Activated CD8-positive, alpha-beta memory T cell treated with anti-CD3 and anti-CD28 coated beads, Interleukin-2, amount 50 U/mL, for 48 hours (primary cell): ENCODE measurements around the gene TOB1.

ENCODE experiments used
- DNase-seq: peaks from one replicate; pipeline ENCODE4 v3.0.0-alpha.2; 2020

The TOB1 gene, protein sequence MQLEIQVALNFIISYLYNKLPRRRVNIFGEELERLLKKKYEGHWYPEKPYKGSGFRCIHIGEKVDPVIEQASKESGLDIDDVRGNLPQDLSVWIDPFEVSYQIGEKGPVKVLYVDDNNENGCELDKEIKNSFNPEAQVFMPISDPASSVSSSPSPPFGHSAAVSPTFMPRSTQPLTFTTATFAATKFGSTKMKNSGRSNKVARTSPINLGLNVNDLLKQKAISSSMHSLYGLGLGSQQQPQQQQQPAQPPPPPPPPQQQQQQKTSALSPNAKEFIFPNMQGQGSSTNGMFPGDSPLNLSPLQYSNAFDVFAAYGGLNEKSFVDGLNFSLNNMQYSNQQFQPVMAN

DNA sequence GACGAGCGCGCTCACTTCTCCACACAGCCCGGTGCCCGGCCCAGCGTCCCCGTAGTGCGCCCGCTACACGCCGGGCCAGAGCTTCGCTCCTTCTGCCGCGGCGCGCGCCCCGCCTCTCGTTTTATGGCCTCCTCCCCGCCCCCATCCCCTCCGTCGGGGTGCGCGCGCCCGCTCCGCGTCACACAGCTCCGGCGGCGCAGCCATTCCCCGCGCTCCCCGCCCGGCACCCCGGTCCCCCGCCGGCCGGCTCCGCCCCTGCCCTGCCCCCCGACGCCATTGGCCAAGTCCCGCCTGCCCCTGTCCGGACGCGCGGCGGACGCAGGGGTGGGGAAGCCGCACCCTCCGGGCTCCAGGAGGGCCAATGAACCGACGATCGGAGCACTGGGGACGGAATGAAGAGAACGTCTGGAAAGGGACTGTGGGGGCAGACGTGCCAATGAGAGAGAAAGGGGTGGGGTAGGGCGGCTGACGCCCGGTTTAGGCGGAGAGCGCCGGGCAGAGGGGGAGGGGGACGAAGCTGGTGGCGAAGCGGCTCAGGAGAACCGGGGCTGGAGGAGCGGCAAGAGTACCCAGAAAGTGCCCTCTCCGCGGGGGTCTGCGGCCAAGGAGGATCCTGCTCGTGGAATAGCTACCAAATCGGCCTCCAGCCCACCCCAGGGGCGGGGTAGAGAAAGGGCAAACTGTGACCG is at the start of gene TOB1:
Gene TOB1, minus strand, starts transcription at position 94 of the 689 bp plus-strand sequence. CDS start 2,337 bp downstream, outside the sequence.
- DNase-seq = peak; percentile 99

DNA sequence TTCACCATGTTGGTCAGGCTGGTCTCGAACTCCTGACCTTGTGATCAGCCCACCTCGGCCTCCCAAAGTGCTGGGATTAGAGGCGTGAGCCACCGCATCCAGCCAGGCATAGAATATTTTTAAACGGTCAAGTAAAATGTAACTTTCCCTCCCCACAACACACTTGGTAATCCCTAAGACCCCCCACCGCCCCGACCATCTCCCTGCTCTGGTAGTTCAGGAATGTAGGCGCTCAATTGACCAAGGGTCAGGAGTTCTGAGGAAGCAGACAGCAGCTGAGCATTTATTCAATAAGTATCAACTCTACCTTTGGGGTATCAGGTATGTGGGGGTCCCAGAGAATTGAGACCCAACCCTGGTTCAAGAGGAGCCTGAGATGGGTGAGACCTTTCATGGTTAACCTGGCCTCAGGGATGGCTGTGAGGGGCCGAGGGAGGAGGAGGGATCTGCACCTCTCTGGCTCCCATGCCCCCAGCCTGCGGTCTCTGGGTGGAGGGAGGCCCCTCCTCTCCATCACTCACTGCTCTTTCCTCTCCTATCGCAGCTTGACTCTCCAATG is 48.4 kb upstream of the TOB1 start:
- DNase-seq = no peak

DNA sequence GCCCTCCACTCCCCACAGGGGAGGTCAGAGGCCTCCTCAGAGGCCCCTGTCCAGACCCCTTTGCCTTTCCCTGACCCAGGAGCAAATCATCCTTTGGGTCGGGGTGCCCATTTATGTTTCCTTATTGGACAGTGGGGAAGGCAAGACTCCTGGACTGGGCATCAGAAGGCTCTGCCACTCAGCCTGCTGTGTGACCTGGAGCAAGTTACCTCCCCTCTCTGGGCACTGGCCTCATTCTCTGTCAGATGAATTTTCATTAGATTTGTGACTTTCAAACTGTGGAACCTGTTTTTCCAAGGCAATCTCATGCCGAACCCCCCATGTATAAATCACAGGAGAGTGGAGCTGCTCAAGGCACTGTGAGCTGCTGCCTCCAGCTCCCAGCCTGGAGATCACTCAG is 47.0 kb upstream of the TOB1 start:
- DNase-seq = no peak

DNA sequence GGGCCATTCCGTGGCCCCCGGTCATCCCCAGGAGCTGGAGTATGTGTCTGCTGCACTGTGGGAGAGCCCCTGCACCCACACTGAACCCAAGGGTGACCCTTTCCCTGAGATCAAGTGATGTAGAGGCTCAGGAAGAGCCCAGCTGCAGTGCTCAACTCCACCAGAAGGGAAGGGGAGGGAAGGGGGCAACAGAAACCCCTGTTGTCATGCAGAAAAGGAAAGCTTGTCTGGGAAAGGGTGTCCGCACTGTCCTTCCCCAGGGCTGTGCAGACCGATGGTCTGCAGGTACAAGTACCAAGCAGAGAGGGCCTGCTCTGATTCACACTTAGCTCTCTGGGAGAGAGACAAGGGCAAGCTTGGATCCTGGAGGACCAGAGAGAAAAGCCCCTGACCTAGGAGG is 45.7 kb upstream of the TOB1 start:
- no peak for DNase-seq

DNA sequence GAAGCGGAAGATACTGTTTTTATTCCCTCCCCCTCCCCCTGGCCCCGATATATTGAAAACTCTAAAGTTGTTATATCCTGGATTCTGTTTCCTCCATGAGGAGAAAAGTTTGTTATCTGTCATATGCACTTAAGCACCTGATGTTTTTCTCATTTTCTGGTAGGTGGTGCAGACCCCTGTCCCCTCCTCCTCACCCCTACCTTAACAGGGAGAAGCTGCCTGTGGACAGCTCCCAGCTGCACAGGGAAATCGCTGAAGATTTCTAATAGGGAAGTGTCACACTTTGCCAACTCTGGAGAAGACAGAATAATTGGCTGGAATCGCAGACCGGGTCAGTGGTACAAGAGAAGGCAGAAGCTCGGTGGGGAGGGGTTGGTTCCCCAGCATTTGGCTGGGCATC is 45.3 kb upstream of the TOB1 start:
- DNase-seq = no peak

DNA sequence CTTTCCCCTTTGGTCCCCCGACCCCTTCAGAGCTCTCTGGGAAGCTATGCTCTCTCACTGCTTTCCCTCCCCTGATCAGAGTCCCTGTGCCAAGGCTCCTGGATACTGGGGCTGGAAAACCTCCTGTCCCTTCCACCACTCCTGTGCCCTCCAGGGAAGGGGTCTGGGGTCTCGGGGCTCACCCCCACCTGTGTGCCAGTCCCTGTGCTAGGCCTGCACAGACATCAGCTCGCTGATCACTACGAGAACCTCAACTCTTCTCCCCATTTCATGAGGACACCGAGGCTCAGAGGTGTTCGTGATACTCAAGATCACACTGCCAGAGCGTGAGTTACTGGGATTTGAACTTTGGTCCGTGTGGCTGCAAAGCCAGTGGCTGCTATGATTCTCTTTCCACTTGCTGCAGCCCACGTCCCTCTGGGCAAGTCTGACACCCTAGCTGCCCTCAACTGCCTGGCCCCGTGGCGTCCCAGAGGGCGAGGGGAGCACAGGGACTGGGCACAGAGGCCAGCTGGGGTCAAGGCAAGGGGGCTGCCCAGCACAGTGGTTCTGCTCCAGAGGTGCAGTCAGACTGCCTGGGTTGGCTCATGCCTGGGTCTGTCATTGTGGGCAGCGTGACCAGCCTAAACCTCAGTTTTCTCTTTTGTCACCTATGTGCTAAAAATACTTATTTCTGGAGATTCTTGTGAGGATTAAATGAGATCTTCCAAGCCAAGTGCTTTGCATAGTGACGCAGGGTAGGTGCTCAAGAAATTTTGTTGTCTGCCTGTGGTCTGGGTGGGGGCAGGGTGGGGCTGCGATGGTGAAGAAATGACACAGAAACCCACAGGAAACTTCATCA is 43.8 kb upstream of the TOB1 start:
- peak; percentile 73 for DNase-seq

DNA sequence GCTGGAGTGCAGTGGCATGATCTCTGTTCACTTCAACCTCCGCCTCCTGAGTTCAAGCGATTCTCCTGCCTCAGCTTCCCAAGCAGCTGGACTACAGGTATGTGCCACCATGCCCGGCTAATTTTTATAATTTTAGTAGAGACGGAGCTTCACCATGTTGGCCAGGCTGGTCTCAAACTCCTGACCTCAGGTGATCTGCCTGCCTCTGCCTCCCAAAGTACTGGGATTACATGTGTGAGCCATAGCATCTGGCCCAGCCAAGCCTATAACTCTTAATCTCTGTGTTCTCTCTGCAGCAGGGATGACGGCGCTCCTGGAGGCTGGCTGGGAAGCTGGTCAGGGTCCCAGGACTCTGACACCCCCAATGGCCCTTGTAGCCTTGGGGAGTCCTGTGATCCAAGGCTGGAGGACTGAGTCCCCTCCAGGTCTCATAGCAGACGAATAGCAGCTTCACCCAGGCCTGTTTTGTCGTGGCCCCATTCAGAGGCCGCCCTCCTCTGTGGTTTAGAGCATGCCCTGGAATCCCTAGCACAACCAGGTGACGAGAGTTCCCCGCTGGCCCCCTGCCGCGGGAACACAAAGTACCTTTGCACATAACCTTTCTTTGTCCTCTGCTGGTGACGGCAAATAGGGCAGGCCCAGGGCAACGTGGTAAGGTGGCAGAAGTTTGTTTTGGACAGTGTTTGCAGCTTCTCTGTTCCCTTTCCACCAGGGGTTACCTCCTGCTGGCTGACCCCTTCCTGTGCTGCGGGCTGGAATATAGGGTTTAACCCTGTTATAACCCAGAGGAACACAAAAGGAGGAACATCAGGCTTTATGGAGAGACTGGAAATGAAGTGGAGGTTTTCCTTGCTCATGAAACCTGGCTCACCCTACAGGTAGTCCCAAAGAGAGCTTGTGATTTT is 43.0 kb upstream of the TOB1 start:
- no peak for DNase-seq

DNA sequence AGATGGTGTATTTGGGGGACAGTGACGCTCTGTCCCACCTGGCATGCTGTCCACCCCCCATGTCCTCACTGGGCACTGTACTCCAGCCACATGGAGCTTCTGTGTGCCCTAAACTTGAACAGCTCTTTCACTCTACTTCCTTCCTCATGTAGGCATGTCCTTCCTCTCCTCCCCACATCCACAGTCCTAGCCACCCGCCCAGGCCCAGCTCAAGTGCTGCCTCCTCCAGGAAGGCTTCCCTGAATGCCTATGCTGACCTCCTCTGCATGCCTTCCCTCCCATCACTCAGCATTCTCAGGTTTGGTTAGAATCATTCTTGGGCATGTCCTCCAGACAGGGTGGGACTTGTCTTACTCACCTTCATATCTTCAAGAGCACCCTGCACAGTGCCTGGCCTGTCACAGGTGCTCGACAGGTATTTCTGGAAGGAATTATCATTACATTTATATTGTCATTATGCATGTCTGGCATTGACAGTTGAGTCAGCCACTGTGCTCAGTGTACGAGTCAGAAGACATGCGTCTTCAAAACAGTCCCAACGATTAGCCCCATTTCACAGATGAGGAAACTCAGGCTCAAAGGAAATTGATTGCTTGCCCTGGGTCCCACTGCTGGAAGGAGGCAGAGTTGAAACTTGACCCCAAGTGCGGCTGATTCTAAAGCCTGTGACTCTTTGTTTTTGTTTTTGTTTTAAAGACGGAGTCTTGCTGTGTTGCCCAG is 42.1 kb upstream of the TOB1 start:
- no peak for DNase-seq

DNA sequence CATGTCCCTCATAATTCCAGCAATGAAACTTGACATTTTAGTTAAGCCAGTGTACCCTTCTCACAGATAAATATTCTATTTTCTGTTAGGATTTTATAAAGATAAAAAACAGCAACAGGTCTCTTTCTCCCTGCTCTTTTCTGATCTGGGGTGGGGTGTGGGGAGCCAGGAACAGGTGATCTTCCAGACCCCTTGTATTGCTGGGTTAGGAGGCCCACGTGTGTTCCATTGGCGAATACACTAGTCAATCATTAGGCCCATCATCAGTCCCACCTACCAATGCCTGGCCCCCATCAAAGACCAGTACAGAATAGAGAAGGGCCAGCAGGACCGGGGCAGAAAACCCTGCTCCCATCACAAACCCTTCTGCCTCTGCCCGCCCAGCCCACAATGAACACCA is 40.3 kb upstream of the TOB1 start:
- DNase-seq = no peak

DNA sequence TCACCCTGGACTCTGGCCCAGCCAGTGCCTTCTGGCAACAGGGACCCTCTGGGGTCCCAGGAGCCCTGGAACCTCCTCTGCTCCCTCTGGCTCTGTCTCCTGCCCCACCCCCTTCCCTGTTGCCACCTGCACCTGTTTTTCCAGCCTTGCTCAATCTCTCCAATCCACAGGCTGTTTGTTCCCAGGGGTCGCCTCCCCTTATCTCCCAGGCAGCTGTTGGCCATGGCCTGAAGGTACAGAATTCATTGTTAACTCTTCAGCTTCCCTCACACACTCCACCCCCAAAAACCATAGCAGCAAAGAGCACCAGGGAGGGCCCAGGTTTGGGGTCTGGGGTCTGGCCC is 39.3 kb upstream of the TOB1 start:
- no peak for DNase-seq

DNA sequence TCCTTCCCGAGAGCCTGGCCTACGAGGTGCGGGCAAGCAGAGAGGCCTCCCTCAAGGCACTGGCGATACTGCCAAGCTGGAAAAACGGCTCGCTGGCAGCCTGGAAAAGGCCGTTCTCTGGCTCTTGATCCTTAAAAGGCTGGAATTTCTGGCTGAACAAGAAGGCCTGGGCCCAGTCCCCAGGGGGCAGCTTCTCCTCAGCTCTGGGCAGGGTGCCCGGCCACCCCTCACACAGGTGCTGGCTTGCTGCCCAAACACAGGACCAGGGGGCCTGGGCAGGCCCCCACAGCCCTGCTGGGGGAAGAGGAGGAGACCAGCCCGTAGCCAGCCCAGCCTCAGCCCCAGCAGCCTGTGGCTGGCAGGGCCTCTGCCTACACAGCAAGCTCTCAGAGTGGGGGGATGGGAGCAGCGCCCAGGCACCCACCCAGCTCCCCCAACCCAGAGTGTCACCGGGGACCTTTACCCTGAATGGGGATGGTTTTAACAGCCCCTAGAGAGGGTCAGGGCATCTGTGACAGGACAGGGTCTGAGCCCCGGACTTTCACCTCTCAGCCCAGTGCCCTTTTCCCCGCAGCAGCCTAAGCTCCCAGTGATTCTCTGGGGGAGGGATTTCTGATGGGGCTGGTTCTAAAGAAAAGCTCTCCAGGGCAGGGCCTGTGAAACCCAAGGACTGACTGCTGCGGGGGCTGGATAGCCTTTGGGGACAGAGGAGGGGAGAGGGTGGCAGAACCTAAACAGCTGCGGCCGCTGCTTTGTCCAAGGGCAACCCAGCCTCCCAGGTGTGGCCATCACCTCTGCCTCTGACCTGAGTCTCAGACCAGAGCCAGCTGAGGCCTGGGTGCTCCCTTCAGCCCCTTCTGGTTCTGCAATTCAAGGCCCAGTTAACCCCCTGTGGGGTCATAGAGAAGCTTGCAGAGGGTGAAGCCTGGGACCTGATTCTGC is 38.6 kb upstream of the TOB1 start:
- DNase-seq = no peak

DNA sequence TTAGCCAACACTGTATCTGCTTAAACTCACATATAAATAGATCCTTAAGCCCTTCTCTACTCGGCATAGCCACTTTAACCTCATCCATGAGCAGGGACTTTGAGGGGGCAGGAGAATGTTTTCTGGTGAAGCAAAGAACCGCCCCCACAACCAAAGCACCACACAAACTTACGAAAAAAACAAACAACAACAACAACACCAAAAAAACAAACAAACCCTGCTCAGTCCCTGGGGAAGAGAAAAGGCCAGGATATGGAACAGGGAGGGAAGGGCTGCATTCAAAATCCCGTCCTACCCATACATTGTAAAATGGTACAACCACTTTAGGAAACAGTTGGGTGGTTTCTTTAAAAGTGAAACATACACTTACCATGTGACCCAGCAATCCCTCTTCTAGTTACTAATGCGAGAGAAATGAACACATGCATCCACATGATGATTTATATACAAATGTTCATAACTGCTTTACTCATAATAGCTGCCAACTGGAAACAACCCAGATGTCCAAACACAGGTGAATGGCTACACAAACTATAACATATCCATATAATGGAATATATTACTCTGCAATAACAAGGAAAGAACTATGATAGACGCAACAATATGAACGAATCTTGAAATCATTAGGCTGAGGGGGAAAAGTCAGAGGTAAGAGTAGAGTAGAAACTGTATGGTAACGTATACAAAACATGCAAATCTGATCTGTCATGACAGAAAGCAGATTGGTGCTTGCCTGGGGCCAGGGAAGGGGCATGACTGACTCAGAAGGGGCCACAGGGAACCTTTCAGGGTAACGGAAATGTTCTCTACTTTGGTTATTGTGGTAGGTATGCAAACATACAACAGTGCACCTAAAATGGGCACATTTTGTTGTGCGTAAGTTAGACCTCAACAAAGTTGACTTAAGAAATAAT is 37.7 kb upstream of the TOB1 start:
- DNase-seq = no peak

DNA sequence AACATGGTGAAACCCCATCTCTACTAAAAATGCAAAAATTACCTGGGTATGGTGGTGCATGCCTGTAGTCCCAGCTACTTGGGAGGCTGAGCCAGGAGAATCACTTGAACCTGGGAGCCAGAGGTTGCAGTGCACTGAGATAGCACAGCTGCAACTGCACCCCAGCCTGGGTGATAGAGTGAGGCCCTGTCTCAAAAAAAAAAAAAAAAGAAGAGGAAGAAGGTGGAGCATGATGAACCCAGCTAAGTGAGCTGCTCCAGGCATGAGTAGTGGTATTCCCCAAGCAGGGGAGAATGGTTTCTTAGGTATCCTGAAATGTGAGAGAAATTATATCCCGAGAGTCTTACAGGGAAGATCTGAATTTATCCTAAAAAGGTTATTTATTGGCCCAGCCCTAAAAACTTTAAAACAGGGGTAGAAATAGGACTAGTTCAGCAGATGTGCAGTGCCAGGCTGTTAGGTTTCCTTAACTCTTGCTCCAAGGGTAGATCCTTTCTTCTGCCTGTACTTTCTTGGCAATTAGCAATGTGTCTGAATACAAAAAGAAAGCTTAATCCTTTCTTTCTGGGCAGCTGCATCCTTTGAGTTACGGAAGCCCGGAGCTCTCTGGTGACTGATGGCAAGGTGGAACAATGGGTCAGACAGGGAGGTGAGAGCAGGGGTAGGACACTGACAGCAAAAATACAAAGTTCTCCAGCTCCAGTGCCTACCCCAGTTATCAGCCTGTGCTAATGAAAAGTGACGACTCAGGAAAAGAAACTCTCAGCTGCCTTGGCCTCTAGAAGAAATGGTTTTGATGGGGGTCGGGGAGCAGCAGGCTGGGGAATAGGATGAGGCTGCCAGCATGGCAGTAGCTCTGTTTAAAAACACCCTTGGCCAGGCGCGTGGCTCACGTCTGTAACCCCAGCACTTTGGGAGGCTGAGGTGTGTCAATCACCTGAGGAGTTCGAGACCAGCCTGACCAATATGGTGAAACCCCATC is 36.5 kb upstream of the TOB1 start:
- DNase-seq = no peak

DNA sequence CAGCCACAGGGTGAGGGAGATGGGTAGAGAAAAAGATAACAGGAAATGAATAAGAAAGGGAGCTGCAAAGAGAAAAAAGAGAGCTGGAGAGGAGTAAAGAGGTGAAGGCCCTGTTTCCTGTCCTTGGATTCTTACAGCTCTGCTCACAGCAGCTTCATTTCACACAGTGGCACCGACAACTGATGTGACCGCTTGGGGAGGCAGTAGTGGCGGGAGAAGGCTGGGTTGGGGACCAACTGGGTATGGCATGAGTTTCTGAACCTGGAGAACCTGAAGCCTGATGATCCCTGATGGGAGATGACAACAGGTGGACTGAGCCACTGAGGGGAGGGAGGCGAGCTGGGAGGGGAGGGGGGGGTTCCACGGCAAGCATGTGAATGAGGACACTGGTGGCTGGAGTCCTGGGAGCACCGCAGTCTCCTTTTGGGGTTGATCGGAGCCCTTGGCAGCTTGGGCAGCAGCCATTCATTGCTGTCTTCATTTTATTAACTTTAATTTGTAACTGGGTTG is 34.3 kb upstream of the TOB1 start:
- DNase-seq = no peak

DNA sequence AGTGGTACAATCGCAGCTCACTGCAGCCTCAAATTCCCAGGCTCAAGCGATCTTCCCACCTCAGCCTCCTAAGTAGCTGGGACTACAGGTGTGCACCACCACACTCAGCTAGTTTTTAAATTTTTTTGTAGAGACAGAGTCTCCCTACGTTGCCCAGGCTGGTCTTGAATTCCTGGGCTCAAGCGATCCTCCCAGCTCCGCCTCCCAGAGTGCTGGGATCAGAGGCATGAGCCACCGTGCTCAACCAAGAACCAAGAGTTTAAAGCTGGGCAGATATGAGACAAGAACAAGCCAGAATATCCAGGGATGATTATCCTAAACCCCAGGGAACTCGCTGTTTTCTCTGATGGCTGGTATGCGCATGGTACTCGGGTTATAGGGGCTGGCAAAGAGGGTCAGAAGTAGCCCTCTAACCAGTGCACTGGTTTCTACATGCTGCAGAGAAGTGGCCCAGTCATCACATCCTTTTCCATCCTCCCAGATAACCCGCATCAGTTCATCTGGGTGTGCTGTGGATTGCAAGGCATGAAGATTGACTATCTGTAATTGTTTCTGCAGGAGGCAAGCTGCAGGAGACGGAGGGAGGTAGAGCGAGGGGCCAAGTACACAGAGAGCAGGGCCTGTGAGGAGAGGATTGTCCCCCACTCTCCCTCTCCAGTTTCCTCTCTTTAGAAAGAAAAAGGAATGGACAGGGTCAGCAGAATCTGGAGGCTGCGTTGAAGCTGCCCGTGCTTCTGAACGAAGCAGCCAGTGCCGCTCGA is 33.6 kb upstream of the TOB1 start:
- DNase-seq = no peak

DNA sequence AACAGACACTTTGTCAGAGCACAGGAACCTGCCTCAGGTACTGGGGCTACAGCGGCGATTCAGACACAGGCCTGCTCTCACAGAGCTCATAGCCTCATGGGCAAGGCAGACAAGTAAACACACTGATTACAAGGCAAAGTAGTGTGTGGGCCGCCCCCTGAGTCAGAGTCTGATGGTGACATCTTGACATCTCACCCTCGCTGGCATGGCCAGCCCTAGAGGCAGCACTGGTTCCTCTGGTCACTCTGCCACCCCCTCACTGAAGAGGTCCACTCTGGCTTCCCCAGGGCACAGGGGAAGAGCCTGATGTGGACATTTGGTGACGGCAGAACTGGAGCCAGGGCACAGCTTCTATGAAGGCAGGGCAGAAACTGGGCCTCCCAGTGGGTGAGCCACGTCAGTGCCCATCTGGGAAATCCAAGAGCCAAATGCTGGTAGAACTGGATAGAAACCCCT is 32.9 kb upstream of the TOB1 start:
- DNase-seq = no peak
